ENCODE data around the gene POLR3F.
"Not testable (repeated sequence)": the region's sequence is repeated elsewhere in the genome, so short reads cannot be mapped to it uniquely, and the experiment has no call there.

The POLR3F gene

DNA sequence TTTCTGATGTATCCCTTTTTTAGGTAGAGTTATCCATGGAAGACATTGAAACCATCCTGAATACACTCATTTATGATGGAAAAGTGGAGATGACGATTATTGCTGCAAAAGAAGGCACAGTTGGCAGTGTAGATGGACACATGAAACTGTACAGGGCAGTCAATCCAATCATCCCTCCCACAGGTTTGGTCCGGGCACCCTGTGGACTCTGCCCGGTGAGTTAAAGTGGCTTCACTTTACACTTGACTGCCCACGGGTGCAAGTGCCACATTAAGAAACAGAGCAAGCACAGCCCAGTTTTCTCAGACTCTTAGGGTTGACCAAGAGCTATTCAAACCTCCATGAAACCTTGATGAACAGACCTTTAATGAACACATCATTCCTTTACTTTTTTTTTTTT, 14.4 kb downstream of the POLR3F start:
- Mint-ChIP-seq H3K36me3 (peaks cover 33 to 45% of the 10 kb centered on the region in 2 donors), H3K4me3 (no peak overlapping the region), H3K9me3 (no peaks in the 10 kb centered on the region), H3K27me3 (no peaks in the 10 kb centered on the region), H3K4me1 (no peaks in the 10 kb centered on the region), H3K27ac (no peak overlapping the region)
- ATAC-seq (replicated peaks): no peak
- DNase-seq: no peak

DNA sequence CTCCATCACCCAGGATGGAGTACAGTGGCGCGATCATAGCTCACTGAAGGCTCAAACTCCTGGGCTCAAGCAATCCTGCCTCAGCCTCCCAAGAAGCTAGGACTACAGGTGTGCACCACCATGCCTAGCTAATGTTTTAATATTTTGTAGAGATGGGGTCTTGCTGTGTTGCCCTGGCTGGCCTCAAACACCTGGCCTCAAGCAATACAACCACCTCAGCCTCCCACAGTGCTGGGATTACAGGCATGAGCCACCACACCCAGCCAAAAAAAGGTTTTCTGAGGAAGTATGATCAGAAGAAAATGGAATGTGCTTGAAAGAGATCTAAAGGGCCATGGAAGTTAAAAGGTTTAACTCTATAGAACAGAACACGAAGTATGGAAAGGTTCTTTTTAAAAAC, 21.1 kb downstream of the POLR3F start:
- DNase-seq: no peak
- Mint-ChIP-seq H3K9me3 (no peaks in the 10 kb centered on the region), H3K4me1 (no peaks in the 10 kb centered on the region), H3K36me3 (peaks cover 20 to 50% of the 10 kb centered on the region in 2 donors), H3K27ac (no peak overlapping the region), H3K27me3 (no peaks in the 10 kb centered on the region), H3K4me3 (no peak overlapping the region)
- no peak for ATAC-seq (replicated peaks)

GRCh38 chr20:18496042-18496441, 28.9 kb downstream of the POLR3F start:
- Mint-ChIP-seq H3K4me1 (peaks cover 4 to 18% of the 10 kb centered on the region in 2 donors), H3K27me3 (no peaks in the 10 kb centered on the region), H3K27ac (no peak overlapping the region), H3K4me3 (peak overlapping the region; percentile 98 to 99), H3K36me3 (peaks cover 5 to 15% of the 10 kb centered on the region in 2 donors), H3K9me3 (no peaks in the 10 kb centered on the region)
- ATAC-seq (replicated peaks) (no peak), DNase-seq (no peak)

DNA sequence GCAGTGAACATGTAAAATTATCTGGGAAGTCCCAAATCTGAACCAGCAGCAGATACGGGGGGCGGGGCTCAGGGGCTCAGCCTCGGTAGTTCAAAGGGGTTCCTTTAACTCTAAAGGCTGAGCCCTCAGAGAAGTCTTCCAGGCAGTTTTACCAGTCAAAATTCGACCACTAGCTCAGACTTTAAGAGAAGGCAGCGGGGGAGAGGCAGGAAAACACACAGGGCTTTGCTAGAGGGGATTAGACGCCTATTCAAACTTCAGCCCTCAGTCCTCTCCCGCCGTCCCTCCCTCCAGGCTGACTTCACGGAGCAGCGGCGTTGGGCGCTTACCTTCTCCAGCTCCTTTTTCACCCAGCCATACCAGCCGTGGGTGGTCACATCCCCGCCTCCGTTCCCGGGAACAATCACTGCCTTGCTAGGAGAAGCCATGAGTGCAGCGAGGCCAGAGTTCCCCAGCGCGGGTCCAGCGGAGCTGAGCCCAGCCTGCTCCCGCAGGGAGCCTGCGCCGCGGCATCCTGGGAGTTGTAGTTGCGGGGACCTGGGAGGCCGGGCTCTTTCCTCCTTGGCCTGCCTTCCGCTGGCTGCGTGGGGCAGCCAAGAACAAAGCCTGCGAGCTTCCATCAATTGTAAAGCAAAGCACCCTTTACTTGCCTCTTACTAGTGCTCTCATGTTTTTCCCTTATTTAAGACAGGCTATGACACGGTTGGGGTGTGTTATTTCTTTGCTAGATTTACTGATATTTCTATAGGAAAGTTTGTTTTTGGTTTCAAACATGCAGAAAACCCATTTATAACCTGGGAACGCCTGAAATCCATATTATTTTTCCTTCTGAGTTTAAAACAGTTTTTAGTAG, 29.8 kb downstream of the POLR3F start, which contains the start of gene RBBP9:
Gene RBBP9, minus strand, starts transcription at position 486 of the 853 bp plus-strand sequence. Its CDS starts 58 bp downstream, at position 428.
- DNase-seq (peak; percentile 66), ATAC-seq (replicated peaks) (peak; percentile 99 to 100)
- H3K4me3 Mint-ChIP-seq: peak within 1 kb of the TSS; percentile 98 to 99
- peaks cover 4 to 18% of the 10 kb centered on the region in 2 donors for H3K4me1 Mint-ChIP-seq
- H3K27ac Mint-ChIP-seq: peak within 1 kb of the TSS; percentile 96
- no peaks in the 10 kb centered on the region for H3K9me3 Mint-ChIP-seq
- peaks cover 3 to 6% of the 10 kb centered on the region in 2 donors for H3K27me3 Mint-ChIP-seq
- H3K36me3 Mint-ChIP-seq: peaks cover 2 to 9% of the 10 kb centered on the region in 2 donors

- no peak for DNase-seq
- H3K9me3 Mint-ChIP-seq: no peaks in the 10 kb centered on the region
- no peak for ATAC-seq (replicated peaks)
- H3K36me3 Mint-ChIP-seq: peaks cover 0 to 7% of the 10 kb centered on the region in 2 donors
- peak overlapping the region; percentile 98 to 99 for H3K4me3 Mint-ChIP-seq
- peaks cover 4 to 18% of the 10 kb centered on the region in 2 donors for H3K4me1 Mint-ChIP-seq
- H3K27me3 Mint-ChIP-seq: peaks cover 9 to 12% of the 10 kb centered on the region in 2 donors
- no peak overlapping the region for H3K27ac Mint-ChIP-seq
These were observed 30.4 kb downstream of the POLR3F start for GRCh38 chr20:18497603-18498002.

GRCh38 chr20:18501672-18502071, 34.5 kb downstream of the POLR3F start:
- H3K4me3 Mint-ChIP-seq, H3K27ac Mint-ChIP-seq: not testable (repeated sequence)

GRCh38 chr20:18504479-18505060, 37.4 kb downstream of the POLR3F start:
- peaks cover 8 to 25% of the 10 kb centered on the region in 2 donors for H3K4me1 Mint-ChIP-seq
- no peak overlapping the region for H3K27ac Mint-ChIP-seq
- no peaks in the 10 kb centered on the region for H3K9me3 Mint-ChIP-seq
- peak overlapping the region in 1 of 2 donors; percentile 35 for H3K4me3 Mint-ChIP-seq
- H3K27me3 Mint-ChIP-seq: peaks cover 9 to 18% of the 10 kb centered on the region in 2 donors
- peaks cover 3 to 7% of the 10 kb centered on the region in 2 donors for H3K36me3 Mint-ChIP-seq
- no peak for DNase-seq
- no peak for ATAC-seq (replicated peaks)

More at GRCh38 chr20:18501672-18502071, 34.5 kb downstream of the POLR3F start:
- H3K27me3 Mint-ChIP-seq: peaks cover 9 to 18% of the 10 kb centered on the region in 2 donors
- H3K4me1 Mint-ChIP-seq; H3K9me3 Mint-ChIP-seq; ATAC-seq (replicated peaks); H3K36me3 Mint-ChIP-seq; DNase-seq: not testable (repeated sequence)

GRCh38 chr20:18506744-18507143, 39.6 kb downstream of the POLR3F start:
- Mint-ChIP-seq H3K9me3 (no peaks in the 10 kb centered on the region), H3K4me3 (peak overlapping the region; percentile 97 to 98), H3K27ac (peak overlapping the region; percentile 99), H3K4me1 (peaks cover 17 to 35% of the 10 kb centered on the region in 2 donors), H3K36me3 (peaks cover 10 to 25% of the 10 kb centered on the region in 2 donors), H3K27me3 (peaks cover 8 to 15% of the 10 kb centered on the region in 2 donors)
- ATAC-seq (replicated peaks): no peak
- DNase-seq: no peak

DNA sequence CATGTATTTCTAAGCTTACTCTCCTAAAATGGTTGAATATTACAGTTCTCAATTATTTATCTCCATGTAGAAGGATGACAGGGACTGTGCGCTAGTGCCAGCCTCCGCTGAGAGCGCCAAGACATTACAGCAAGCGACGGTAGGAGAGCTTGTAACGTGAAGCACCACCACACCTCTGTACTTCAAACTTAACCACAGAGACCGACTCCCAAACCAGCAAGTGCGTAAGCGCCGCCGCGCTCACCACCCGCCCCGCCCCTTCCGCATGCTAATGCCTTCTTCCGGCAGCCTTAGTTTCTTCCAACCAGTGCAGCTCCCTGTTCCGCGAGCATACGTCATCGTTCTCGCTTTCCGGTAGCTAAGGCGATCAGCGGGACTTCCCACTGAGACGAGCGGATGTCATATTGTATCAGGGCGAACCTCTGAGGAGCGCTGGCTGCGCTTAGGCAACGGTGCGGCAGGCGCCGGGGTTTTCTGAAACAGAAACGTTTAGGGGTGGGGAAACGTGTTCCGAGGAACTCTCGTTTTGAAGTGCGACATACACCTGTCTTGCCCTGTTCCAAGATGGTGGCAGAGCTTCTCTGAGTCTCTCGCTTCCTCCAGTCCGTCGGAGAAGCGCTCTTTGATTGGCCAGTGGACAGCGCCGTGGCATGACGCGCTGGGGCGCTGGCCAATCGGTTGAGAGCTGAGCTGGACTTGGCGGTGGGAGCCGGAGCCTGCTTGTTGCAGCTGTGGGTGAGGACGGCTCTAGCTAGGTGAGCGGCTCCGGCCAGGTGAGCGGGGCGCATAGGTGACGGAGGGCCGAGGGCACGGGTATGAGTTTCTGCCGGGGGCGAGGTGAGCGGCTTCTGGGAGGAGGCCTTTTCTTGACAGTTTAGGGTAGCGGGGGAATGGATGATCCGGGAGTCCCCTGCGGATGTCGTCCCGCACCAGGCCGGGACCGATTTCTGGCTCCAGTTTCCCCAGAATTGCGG, 40.3 kb downstream of the POLR3F start, which contains the start of gene SEC23B:
Gene SEC23B, plus strand, starts transcription at position 723 of the 974 bp plus-strand sequence. CDS start 2,896 bp downstream, outside the sequence.
- H3K4me1 Mint-ChIP-seq: peaks cover 17 to 36% of the 10 kb centered on the region in 2 donors
- peaks cover 10 to 25% of the 10 kb centered on the region in 2 donors for H3K36me3 Mint-ChIP-seq
- ATAC-seq (replicated peaks): peak; percentile 92 to 93
- H3K27ac Mint-ChIP-seq: peak within 1 kb of the TSS; percentile 99
- peak within 1 kb of the TSS; percentile 97 to 98 for H3K4me3 Mint-ChIP-seq
- peak; percentile 98 for DNase-seq
- peaks cover under 1 to 7% of the 10 kb centered on the region in 2 donors for H3K27me3 Mint-ChIP-seq
- H3K9me3 Mint-ChIP-seq: no peaks in the 10 kb centered on the region

GRCh38 chr20:18511571-18511970, 44.4 kb downstream of the POLR3F start:
- peaks cover 25 to 40% of the 10 kb centered on the region in 2 donors for H3K36me3 Mint-ChIP-seq
- DNase-seq: no peak
- H3K4me3 Mint-ChIP-seq: no peak overlapping the region
- no peak for ATAC-seq (replicated peaks)
- no peaks in the 10 kb centered on the region for H3K27me3 Mint-ChIP-seq
- H3K27ac Mint-ChIP-seq: no peak overlapping the region
- H3K9me3 Mint-ChIP-seq: no peaks in the 10 kb centered on the region
- H3K4me1 Mint-ChIP-seq: peaks cover 13 to 36% of the 10 kb centered on the region in 2 donors

DNA sequence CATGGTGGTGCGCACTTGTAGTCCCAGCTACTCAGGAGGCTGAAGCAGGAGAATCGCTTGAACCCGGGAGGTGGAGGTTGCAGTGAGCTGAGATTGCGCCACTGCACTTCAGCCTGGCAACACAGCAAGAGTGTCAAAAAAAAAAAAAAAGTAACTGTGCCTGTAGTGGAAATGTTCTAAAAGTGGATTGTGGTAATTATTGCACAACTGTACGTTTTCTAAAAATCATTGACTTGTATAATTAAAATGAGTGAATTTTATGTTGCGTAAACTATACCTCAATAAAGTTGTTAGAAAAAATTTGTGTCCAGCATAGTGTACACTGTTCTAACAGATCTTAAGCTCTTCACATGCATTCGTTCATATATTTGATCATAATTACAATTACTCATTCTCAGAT, 46.0 kb downstream of the POLR3F start:
- Mint-ChIP-seq H3K9me3 (no peaks in the 10 kb centered on the region), H3K27me3 (no peaks in the 10 kb centered on the region), H3K4me1 (peaks cover 9 to 24% of the 10 kb centered on the region in 2 donors), H3K27ac (no peak overlapping the region), H3K4me3 (no peak overlapping the region), H3K36me3 (peaks cover 22 to 33% of the 10 kb centered on the region in 2 donors)
- DNase-seq (no peak), ATAC-seq (replicated peaks) (no peak)

DNA sequence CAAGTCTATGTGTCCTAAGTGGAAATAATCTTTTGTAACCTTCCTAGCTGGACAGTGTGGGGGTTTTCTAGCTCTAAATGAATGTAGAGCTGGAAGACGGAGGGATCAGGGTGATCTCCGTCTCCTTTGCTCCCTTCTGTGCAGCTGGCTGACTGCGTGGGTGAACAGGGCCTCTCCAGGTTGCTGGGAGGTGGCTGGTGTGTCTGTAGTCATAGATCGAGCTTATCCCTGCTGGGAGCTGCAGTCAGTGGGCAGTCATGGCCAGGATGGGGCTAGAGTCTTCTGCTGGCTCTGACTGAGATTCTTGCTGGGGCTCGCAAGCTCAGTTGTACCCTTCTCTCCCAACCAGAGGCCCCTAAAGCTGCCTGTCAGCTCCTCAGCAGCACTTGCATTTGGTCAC, 46.9 kb downstream of the POLR3F start:
- H3K27ac Mint-ChIP-seq: no peak overlapping the region
- peaks cover 22 to 33% of the 10 kb centered on the region in 2 donors for H3K36me3 Mint-ChIP-seq
- ATAC-seq (replicated peaks): no peak
- no peak overlapping the region for H3K4me3 Mint-ChIP-seq
- DNase-seq: no peak
- no peaks in the 10 kb centered on the region for H3K9me3 Mint-ChIP-seq
- peaks cover 9 to 15% of the 10 kb centered on the region in 2 donors for H3K4me1 Mint-ChIP-seq
- H3K27me3 Mint-ChIP-seq: no peaks in the 10 kb centered on the region

GRCh38 chr20:18515973-18516372, 48.8 kb downstream of the POLR3F start:
- no peak overlapping the region for H3K27ac Mint-ChIP-seq
- ATAC-seq (replicated peaks) (no peak), DNase-seq (no peak)
- H3K9me3 Mint-ChIP-seq: no peaks in the 10 kb centered on the region
- no peak overlapping the region for H3K4me3 Mint-ChIP-seq
- H3K36me3 Mint-ChIP-seq: peaks cover 21 to 22% of the 10 kb centered on the region in 2 donors
- no peaks in the 10 kb centered on the region for H3K27me3 Mint-ChIP-seq
- peaks cover 4 to 9% of the 10 kb centered on the region in 2 donors for H3K4me1 Mint-ChIP-seq
